HCT116 (cell line): ENCODE results near the gene TMEM237. TPM values are rescaled to one million over a fixed set of nuclear protein-coding genes. Genes with fewer than 3 reads are reported as not detected.

Source experiments
- ATAC-seq: fragments of 200-7000 bp; cut with Tn5 transposase; 2 replicates; pipeline ENCODE4 v1.9.1; 2020; ENCODE audit warnings: mild to moderate bottlenecking, moderate library complexity
- Bru-seq: library from RNA; stranded (reverse); fragments of 400-500 nt; gene quantifications from one replicate; lab custom pipeline; 2021; lab: Mats Ljungman, UMichigan
- BruChase-seq, 2 experiments: library from RNA; stranded (reverse); fragments of 400-500 nt; gene quantifications; one replicate each; lab custom pipeline; 2021; lab: Mats Ljungman, UMichigan
- BruUV-seq: library from RNA; stranded (reverse); fragments of 400-500 nt; replicated peaks from 2 replicates; lab custom pipeline; 2021; lab: Mats Ljungman, UMichigan
- CTCF ChIA-PET: fragments of 300-600 bp; sonication (Branson Sonifier 250); formaldehyde crosslinking; loops from one replicate; lab custom pipeline; 2021; ENCODE audit warnings: antibody characterized with exemption; lab: Charles Lee
- POLR2A ChIA-PET: fragments of 300-600, 350-600 bp; sonication (Branson Sonifier 250); formaldehyde crosslinking; loops from one replicate; lab custom pipeline; 2021; ENCODE audit warnings: antibody characterized with exemption; lab: Charles Lee
- RAD21 ChIA-PET, 2 experiments: fragments of 300-600 bp; sonication (Branson Sonifier 250); formaldehyde crosslinking; loops; one replicate each; lab custom pipeline; 2023; ENCODE audit warnings: low total read pairs in 2 of 2; ENCODE audit not compliant: uncharacterized antibody in 2 of 2, unreplicated experiment in 2 of 2, low non-redundant PET in 1 of 2; lab: Charles Lee
- DNase-seq: peaks from one replicate; pipeline ENCODE4 v3.0.0-alpha.2; 2010; ENCODE audit warnings: low read depth, low spot score
- H2AFZ ChIP-seq: fragments of 200-600 bp; shearing (Covaris generic), sonication (generic); 2 replicates; pipeline ENCODE4 v1.6.1; 2017; ENCODE audit warnings: low read depth, mixed run types, mixed read lengths, antibody characterized with exemption, low read length; ENCODE audit not compliant: poor library complexity, severe bottlenecking
- H3K27ac ChIP-seq: 2 replicates; pipeline ENCODE4 v1.5.1; 2012; ENCODE audit warnings: low read depth, low read length
- H3K27me3 ChIP-seq: fragments of 200-600 bp; sonication (generic); 2 replicates; pipeline ENCODE4 v1.6.1; 2016; ENCODE audit warnings: mixed run types, low read length, mixed read lengths; ENCODE audit not compliant: insufficient read depth
- H3K36me3 ChIP-seq, 2 experiments: fragments of 200-500 bp in 1 of 2; fragments of 200-600 bp in 1 of 2; sonication (Bioruptor generic) in 1 of 2; sonication (generic) in 1 of 2; 2 replicates each; pipeline versions ENCODE4 v1.5.1 to v1.6.1; 2014 to 2016; ENCODE audit warnings: low read length in 2 of 2, inconsistent platforms in 1 of 2, mixed read lengths in 1 of 2, mixed run types in 1 of 2; ENCODE audit not compliant: insufficient read depth in 2 of 2, control insufficient read depth in 1 of 2
- H3K4me1 ChIP-seq, 2 experiments: fragments of 200-600 bp in 1 of 2; sonication (generic) in 1 of 2; 2 replicates each; pipeline versions ENCODE4 v1.5.1 to v1.6.1; 2012 to 2017; ENCODE audit warnings: low read length in 2 of 2, inconsistent platforms in 1 of 2, mild to moderate bottlenecking in 1 of 2, mixed read lengths in 1 of 2, mixed run types in 1 of 2, moderate library complexity in 1 of 2; ENCODE audit not compliant: insufficient read depth in 2 of 2, control insufficient read depth in 1 of 2
- H3K4me2 ChIP-seq: fragments of 200-600 bp; sonication (generic); 2 replicates; pipeline ENCODE4 v1.6.1; 2017; ENCODE audit warnings: mixed run types, low read length, mixed read lengths
- H3K4me3 ChIP-seq, 2 experiments: fragments of 200-600 bp in 1 of 2; sonication (generic) in 1 of 2; replicated peaks in 1 of 2; 2 replicates each; pipeline ENCODE4 v1.5.1; 2011 to 2016; ENCODE audit warnings: low read length in 2 of 2, control low read depth in 1 of 2, low read depth in 1 of 2, mild to moderate bottlenecking in 1 of 2, mixed read lengths in 1 of 2, mixed run types in 1 of 2
- H3K79me2 ChIP-seq: fragments of 200-600 bp; sonication (generic); 2 replicates; pipeline ENCODE4 v1.6.1; 2017; ENCODE audit warnings: mild to moderate bottlenecking, mixed run types, low read length, moderate library complexity, mixed read lengths; ENCODE audit not compliant: insufficient read depth
- H3K9ac ChIP-seq: fragments of 200-600 bp; sonication (generic); 2 replicates; pipeline ENCODE4 v1.6.1; 2016; ENCODE audit warnings: low read length, mixed read lengths
- H3K9me2 ChIP-seq: fragments of 200-600 bp; sonication (generic), shearing (Covaris generic); 2 replicates; pipeline ENCODE4 v1.6.1; 2017; ENCODE audit warnings: mixed run types, mild to moderate bottlenecking, moderate library complexity; ENCODE audit not compliant: insufficient read depth
- H3K9me3 ChIP-seq, 2 experiments: fragments of 200-500 bp in 1 of 2; fragments of 200-600 bp in 1 of 2; sonication (Bioruptor generic) in 1 of 2; sonication (generic) in 1 of 2; 2 replicates each; pipeline ENCODE4 v1.6.1; 2014 to 2017; ENCODE audit warnings: low read length in 2 of 2, mixed read lengths in 2 of 2, inconsistent platforms in 1 of 2, low read depth in 1 of 2, mild to moderate bottlenecking in 1 of 2, mixed run types in 1 of 2, moderate library complexity in 1 of 2; ENCODE audit not compliant: control insufficient read depth in 1 of 2, insufficient read depth in 1 of 2
- H4K20me1 ChIP-seq: fragments of 200-600 bp; sonication (generic), shearing (Covaris generic); 2 replicates; pipeline ENCODE4 v1.6.1; 2017; ENCODE audit warnings: mixed run types, mild to moderate bottlenecking, moderate library complexity; ENCODE audit not compliant: insufficient read depth
- CEBPB ChIP-seq: IDR thresholded peaks from 2 replicates; pipeline ENCODE4 v1.6.1; 2012; ENCODE audit warnings: low read depth
- CTCF ChIP-seq, 3 experiments: fragments of 200-600 bp in 1 of 3; sonication (generic) in 1 of 3; IDR thresholded peaks in 2 of 3; conservative IDR thresholded peaks in 1 of 3; 2 replicates each; pipeline ENCODE4 v1.5.1; 2012 to 2017; ENCODE audit warnings: low read depth in 2 of 3, low read length in 2 of 3, antibody characterized with exemption in 1 of 3, borderline replicate concordance in 1 of 3, control low read depth in 1 of 3, mild to moderate bottlenecking in 1 of 3, mixed read lengths in 1 of 3, mixed run types in 1 of 3, moderate library complexity in 1 of 3; ENCODE audit not compliant: insufficient read depth in 1 of 3
- EGR1 ChIP-seq: IDR thresholded peaks from 2 replicates; pipeline ENCODE4 v1.6.1; 2012; ENCODE audit warnings: low read depth
- ELF1 ChIP-seq: IDR thresholded peaks from 2 replicates; pipeline ENCODE4 v1.6.1; 2012; ENCODE audit warnings: low read depth, borderline replicate concordance
- EZH2 ChIP-seq: fragments of 200-600 bp; sonication (generic); IDR thresholded peaks from 2 replicates; pipeline ENCODE4 v1.6.1; 2017; ENCODE audit warnings: antibody characterized with exemption, mixed run types
- EZH2phosphoT487 ChIP-seq: fragments of 200-600 bp; IDR thresholded peaks from 2 replicates; pipeline ENCODE4 v1.6.1; 2018; ENCODE audit warnings: antibody characterized with exemption, borderline replicate concordance
- FOSL1 ChIP-seq: IDR thresholded peaks from 2 replicates; pipeline ENCODE4 v1.6.1; 2012; ENCODE audit warnings: low read depth
- JUND ChIP-seq: IDR thresholded peaks from 2 replicates; pipeline ENCODE4 v1.6.1; 2012
- MAX ChIP-seq: IDR thresholded peaks from 2 replicates; pipeline ENCODE4 v1.6.1; 2012
- POLR2A ChIP-seq: IDR thresholded peaks from 2 replicates; pipeline ENCODE4 v1.7.0; 2011; ENCODE audit warnings: borderline replicate concordance; ENCODE audit not compliant: insufficient read depth, insufficient read length; ENCODE audit errors: extremely low read depth
- POLR2AphosphoS5 ChIP-seq: IDR thresholded peaks from 2 replicates; pipeline ENCODE4 v1.6.1; 2011; ENCODE audit warnings: mild to moderate bottlenecking, low read depth, low read length, moderate library complexity
- RAD21 ChIP-seq: IDR thresholded peaks from 2 replicates; pipeline ENCODE4 v1.6.1; 2012; ENCODE audit warnings: low read depth, mild to moderate bottlenecking
- REST ChIP-seq: IDR thresholded peaks from 2 replicates; pipeline ENCODE4 v1.6.1; 2012; ENCODE audit warnings: low read depth
- SIN3A ChIP-seq: IDR thresholded peaks from 2 replicates; pipeline ENCODE4 v1.6.1; 2012; ENCODE audit warnings: low read depth
- SP1 ChIP-seq: IDR thresholded peaks from 2 replicates; pipeline ENCODE4 v1.6.1; 2012; ENCODE audit warnings: low read depth
- SRF ChIP-seq: IDR thresholded peaks from 2 replicates; pipeline ENCODE4 v1.6.1; 2012; ENCODE audit warnings: low read depth
- TCF7L2 ChIP-seq: IDR thresholded peaks from 2 replicates; pipeline ENCODE4 v1.7.0; 2011; ENCODE audit warnings: borderline replicate concordance, inconsistent platforms; ENCODE audit not compliant: insufficient read depth, insufficient read length; ENCODE audit errors: extremely low read depth
- YY1 ChIP-seq: IDR thresholded peaks from 2 replicates; pipeline ENCODE4 v1.6.1; 2011; ENCODE audit warnings: low read length, low read depth, moderate library complexity, mild to moderate bottlenecking; ENCODE audit not compliant: insufficient replicate concordance; ENCODE audit errors: extremely low read depth
- ZFX ChIP-seq: fragments of 450-650 bp; IDR thresholded peaks from 2 replicates; pipeline ENCODE4 v1.6.1; 2017
- ZNF274 ChIP-seq: fragments of 200-500 bp; sonication (Bioruptor generic); IDR thresholded peaks from 2 replicates; pipeline ENCODE4 v1.6.1; 2014; ENCODE audit warnings: mild to moderate bottlenecking, low read depth, low read length, inconsistent platforms
- intact Hi-C: fragments of 100-400 bp; cut with micrococcal nuclease; formaldehyde crosslinking; loops from 2 replicates; pipeline ENCODE4 v1.10.0; 2022
- long read RNA-seq: library from polyadenylated mRNA; unstranded; transcript quantifications from one replicate; pipeline ENCODE4 v2.0.0, GENCODE V29; 2021; ENCODE audit not compliant: unreplicated experiment
- polyA plus RNA-seq: library from polyadenylated mRNA; unstranded; fragments of >200 nt; gene quantifications from 2 replicates; pipeline ENCODE4 v1.2.1, GENCODE V29; 2012; ENCODE audit warnings: missing spikeins
- total RNA-seq: library from RNA; stranded (reverse); gene quantifications from one replicate; pipeline ENCODE4 v1.2.1, GENCODE V29; 2021; ENCODE audit not compliant: unreplicated experiment

Gene TMEM237
- total RNA-seq = 29.4 TPM
- 11.1 and 14.3 TPM in 2 replicates for polyA plus RNA-seq
- Bru-seq, nascent RNA = percentile 75 among the genes with signal in this experiment
- percentile 79 among the genes with signal in this experiment for BruChase-seq, experiment 1, labeled RNA remaining after a 6-hour chase
- percentile 73 among the genes with signal in this experiment for BruChase-seq, experiment 2, labeled RNA remaining after a 2-hour chase
- long read RNA-seq, full-length matches to known transcripts = 27 of 39 reads
- long read RNA-seq, partial matches to known transcripts = 2 of 39 reads
- long read RNA-seq, other reads (novel, unspliced or antisense) = 10 of 39 reads

GRCh38 chr2:201643216-201643890, at the start of gene TMEM237:
Gene TMEM237, minus strand, starts transcription at chr2:201643503. Its CDS starts 103 bp downstream, at chr2:201643400.
- Histone ChIP-seq H3K9me2 (no peaks in the 10 kb centered on the region), H3K4me2 (peak within 1 kb of the TSS; percentile 78), H2AFZ (peak within 1 kb of the TSS; percentile 70), H3K27ac (peak within 1 kb of the TSS; percentile 64), H3K36me3 (no peaks in the 10 kb centered on the region), H3K79me2 (peaks cover 5% of the 10 kb centered on the region; the same call in 1 of the 2 replicates), H3K9ac (peak within 1 kb of the TSS; percentile 84), H3K27me3 (no peaks in the 10 kb centered on the region), H3K4me3 (peak within 1 kb of the TSS; percentile 71 to 90), H3K9me3 (no peaks in the 10 kb centered on the region), H4K20me1 (no peaks in the 10 kb centered on the region), H3K4me1 (peaks cover 4 to 13% of the 10 kb centered on the region in 2 experiments)
- ATAC-seq (peak; percentile 65), DNase-seq (peak; percentile 6)
- ChIA-PET CTCF (interaction anchor here (1.3 kb wide), 1 partner anchor 410 kb away, joined by 5 read pairs; no protein-coding TSS in a partner anchor), RAD21 (interaction anchor here in 1 of 2 experiments (0.6 kb wide), 1 partner anchor 71 kb away, joined by 7 read pairs; no protein-coding TSS in a partner anchor), POLR2A (interaction anchor here (0.6 kb wide), 1 partner anchor 164 kb away, joined by 8 read pairs; no protein-coding TSS in a partner anchor)
- BruUV-seq = no TSS peak
- intact Hi-C loops = loop anchor here (5.0 to 10.0 kb wide), 2 partner anchors 189 to 411 kb away; partner anchors contain the start of genes STRADB and TRAK2
- TF ChIP-seq RAD21 (no peak), EZH2phosphoT487 (no peak), ZFX (peak; percentile 68), MAX (peak; percentile 72), YY1 (no peak), EZH2 (no peak), JUND (no peak), POLR2A (peak; percentile 23), SRF (no peak), POLR2AphosphoS5 (peak; percentile 40; the same call in 1 of the 2 replicates), CTCF (IDR thresholded peaks at IDR 0.05 in 2 of 3, conservative IDR thresholded peaks at IDR 0.05 in 1 of 3; ENCODE audit: borderline replicate concordance in 1 of 3, insufficient read depth in 1 of 3, low read depth in 2 of 3, low read length in 2 of 3) (no peak), TCF7L2 (no peak), SP1 (no peak), FOSL1 (no peak), EGR1 (peak; percentile 19; the same call in 1 of the 2 replicates), REST (no peak), CEBPB (no peak), ZNF274 (no peak), SIN3A (no peak), ELF1 (no peak)
